GM03348 (cell line): ENCODE data around the gene DOP1B.
"Not testable (repeated sequence)": the region's sequence is repeated elsewhere in the genome, so short reads cannot be mapped to it uniquely, and the experiment has no call there.

ENCODE experiments used
- DNase-seq: peaks from one replicate; pipeline ENCODE4 v3.0.0; 2012; ENCODE audit warnings: low spot score

The DOP1B gene

DNA sequence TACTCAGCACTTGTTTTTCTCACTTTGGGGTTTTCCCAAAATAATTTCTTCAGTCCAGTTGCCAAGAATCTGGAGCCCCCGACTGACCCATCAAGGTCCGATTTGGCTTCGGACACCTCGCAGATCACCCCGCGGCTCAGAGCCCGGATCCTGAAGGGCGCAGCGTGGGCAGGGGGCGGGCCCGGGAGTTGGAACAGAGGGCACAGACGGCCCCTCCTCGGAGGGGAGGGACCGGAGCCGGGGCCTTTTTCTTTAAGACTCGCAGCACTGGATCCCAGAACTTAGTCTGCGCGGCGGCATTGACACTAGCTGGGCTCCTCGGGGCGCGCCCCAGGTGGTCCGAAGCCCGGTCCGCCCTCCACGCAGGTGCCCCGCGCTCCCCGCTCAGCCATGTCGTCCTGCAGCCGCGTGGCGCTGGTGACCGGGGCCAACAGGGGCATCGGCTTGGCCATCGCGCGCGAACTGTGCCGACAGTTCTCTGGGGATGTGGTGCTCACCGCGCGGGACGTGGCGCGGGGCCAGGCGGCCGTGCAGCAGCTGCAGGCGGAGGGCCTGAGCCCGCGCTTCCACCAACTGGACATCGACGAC, 21.7 kb upstream of the DOP1B start, which contains the start of gene CBR3:
Gene CBR3, plus strand, starts transcription at position 277 of the 588 bp plus-strand sequence. Its CDS starts 114 bp downstream, at position 391.
- DNase-seq = peak; percentile 88

DNA sequence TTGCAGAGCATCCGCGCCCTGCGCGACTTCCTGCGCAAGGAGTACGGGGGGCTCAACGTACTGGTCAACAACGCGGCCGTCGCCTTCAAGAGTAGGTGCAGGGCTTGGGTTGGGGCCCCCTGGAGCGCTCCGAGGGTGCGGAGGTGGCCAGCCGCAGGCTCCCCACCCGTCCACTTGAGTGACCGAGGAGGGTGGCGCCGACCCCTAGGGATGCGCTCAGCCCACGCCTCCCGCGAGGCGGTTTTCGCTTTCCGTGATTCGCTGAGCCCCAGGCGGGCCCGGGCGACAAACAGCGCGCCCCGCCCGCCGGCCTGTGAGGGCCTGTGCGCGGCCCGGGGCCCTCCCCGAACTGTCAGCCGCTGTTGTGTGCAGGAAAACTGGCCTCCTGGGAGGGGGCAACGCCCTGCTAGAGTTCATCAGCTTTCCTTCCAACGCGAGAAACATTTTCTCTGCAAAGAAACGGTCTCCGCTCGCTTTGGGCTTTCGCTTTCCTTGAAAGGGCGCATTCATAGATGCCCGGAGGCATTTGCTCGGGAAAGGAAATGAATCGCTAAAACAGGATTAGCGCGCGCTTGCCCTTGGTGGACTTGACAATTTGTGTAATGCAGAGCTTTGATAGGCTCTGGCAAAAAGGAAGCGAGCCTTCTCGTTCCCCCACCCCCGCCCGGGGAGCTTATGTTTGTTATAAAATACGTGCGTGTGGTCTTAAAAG, 21.1 kb upstream of the DOP1B start:
- peak; percentile 89 for DNase-seq

DNA sequence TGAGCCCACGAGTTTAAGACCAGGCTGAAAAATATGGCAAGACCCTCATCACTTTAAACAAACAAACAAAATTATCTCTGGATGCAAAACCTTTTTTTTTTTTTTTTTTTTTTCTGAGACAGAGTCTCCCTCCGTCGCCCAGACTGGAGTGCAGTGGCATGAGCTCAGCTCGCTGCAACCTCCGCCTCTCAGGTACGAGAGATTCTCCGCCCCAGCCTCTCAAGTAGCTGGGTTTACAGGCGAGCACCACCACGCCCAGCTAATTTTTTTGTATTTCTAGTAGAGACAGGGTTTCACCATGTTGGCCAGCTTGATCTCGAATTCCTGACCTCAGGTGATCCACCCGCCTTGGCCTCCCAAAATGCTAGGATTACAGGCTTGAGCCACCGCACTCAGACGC, 16.8 kb upstream of the DOP1B start:
- DNase-seq = not testable (repeated sequence)

DNA sequence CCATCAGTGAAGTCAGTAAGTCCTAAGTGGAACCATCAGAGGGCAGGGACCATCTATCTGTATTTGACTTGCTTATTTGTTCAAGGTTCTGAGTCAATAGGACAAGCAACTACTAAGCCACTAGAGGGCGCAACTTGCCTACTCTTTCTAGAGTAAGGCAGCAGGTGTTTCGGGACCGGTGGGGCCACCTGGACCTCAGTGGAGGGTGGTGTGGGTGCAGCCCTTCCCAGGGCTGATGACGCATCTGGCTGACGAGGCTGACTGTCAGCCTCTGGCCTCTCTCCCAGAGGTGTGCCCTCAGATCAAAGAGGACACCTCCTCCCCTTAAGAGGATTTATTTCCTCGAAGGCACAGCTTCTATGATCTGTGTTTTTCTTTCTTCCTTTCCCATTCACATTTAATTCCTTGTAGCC, 15.1 kb upstream of the DOP1B start:
- peak; percentile 65 for DNase-seq

DNA sequence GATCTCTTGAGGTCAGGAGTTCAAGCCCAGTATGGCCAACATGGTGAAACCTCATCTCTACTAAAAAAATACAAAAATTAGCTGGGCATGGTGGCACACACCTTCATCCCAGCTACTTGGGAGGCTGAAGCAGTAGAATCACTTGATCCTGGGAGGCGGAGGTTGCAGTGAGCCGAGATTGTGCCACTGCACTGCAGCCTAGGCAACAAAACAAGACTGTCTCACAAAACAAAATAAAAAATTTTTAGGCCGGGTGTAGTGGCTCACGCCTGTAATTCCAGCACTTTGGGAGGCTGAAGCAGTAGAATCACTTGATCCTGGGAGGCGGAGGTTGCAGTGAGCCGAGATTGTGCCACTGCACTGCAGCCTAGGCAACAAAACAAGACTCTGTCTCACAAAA, 12.4 kb upstream of the DOP1B start:
- not testable (repeated sequence) for DNase-seq

DNA sequence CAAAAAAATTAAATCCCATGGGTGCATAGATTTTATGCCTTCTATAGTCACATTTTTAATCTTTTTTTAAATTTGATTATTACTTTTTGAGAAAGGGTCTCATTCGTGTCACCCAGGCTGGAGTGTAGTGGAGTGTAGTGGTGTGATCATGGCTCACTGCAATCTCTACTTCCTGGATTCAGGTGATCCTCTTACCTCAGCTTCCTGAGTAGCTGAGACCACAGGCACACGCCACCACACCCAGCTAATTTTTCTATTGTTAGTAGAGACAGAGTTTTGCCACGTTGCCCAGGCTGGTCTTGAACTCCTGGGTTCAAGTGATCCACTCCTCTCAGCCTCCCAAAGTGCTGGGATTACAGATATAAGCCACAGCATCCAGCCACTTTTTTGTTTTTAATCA, 11.4 kb upstream of the DOP1B start:
- DNase-seq = no peak

DNA sequence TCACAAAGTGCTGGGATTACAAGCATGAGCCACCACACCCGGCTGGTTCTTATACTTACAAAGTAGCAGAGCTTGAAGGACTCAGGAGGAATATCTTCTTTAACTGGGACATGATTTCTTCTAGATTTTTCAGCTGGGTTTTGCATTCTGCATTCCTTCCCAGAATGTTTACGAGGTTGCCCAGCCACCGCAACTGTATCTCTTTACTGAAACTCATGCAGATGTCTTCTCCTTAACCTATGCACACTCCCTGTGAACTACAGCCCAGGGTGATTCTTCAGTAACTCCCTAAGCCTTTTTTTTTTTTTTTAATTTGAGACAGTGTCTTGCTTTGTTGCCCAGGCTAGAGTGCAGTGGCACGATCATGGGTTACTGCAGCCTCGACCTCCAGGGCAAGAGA, 8.7 kb upstream of the DOP1B start:
- no peak for DNase-seq

DNA sequence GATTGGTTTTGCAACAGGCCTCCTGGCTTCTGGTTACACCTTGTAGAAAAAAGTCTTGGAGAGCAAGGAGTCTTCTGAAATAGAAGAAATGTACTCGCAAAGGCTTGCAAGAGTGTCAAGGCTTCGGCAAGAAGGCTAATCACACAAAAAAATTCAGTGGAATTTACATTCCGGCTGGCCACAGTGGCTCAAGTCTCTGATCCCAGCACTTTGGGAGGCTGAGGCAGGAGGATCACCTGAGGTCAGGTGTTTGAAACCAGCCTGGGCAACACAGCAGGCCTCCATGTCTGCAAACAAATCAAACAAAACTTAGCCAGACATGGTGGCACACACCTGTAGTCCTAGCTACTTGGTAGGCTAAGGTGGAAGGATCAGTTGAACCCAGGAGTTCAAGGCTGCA, 7.7 kb upstream of the DOP1B start:
- no peak for DNase-seq

DNA sequence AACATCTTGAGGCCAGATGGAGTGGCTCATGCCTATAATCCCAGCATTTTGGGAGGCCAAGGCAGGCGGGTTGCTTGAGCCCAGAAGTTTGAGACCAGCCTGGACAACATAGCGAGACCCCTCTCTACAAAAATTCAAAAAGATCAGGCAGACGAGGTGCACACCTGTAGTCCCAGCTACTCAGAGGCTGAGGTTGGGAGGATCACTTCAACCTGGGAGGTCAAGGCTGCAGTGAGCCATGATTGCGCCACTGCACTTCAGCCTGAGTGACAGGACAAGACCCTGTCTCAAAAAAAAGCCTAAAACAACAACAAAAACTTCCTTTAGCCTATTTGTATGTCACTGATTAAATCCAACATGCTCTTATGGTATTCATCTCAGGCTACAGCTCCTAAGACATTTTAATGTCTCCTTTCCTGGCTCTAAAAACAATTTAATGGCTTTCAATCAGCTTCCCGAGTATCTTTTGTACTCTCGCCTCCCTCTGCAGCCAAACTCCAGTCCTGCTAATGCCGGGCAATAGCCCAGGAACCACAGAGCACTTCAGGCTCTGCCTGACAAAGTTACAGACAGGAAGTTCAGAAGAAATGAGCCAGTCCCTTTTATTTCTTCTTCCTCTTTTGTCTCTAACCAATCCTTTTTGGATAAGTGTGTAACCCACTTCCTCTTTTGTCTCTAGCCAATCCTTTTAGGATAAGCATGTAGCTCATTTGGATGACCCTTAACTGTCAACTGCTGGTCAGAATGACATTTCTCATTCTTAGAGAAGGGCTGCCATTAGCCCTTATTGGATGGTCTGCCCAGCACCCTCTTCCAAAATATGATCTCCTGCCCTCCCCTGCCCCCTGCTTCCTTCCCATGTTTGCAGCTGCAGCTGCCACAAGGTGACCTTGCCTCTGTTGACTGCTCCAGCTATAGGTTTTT, 6.6 kb upstream of the DOP1B start:
- peak; percentile 71 for DNase-seq

DNA sequence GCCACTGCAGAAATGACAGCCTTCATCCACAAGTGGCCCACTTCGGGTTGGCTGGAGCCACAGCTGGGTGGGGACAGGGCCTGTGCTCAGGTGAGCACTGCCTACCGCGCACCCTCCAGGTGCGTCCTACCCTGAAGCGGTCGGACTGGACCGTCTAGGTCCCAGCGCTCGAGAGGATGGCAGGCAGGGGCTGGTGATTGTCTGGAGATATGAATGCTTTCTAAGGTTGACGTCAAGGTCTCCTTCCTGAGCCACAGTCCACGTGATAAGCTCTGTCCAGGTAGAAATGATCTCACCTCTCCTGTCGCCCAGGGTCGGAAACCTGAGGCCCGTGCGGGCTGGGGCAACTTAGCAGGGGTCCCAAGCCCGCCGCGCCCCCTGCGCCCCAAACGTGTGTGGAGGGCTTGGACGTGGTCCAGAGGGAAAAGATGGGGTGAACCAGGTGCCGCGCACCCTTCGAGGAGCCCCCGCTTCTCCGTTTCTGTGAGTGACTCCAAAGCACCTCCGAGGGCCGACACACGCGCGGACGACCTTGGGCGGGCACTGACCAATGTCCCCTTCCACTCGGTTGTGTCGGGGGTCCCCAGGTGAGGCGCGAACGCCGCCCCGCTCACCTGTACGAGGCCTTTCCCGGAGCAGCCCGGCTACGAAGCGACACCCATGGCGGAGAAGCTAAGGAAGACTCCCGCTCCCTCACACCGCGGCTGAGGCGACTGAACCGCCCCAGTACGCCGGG, 853 bp upstream of the DOP1B start:
- no peak for DNase-seq

DNA sequence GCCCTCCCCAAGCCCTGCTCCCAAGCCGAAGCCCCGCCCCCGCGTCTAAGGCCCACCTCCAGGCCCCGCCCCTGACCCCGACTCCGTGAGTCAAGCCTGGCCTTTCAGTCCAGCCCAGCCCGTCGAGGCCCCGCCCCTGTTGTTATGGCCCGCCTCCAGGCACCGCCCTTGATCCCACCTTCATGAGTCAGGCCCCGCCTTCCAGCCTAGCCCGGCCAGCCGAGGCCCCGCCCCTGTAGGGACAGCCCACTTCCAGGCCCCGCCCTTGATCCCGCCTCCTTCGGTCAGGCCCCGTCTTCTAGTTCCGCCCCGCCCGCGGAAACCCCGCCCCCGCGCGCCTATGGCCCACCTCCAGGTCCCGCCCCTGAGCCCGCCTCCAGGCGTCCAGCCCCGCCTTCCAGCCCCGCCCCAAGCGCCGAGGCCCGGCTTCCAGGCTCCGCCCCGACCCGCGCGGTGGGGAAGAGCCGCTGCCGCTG, 247 bp upstream of the DOP1B start:
- peak; percentile 100 for DNase-seq

DNA sequence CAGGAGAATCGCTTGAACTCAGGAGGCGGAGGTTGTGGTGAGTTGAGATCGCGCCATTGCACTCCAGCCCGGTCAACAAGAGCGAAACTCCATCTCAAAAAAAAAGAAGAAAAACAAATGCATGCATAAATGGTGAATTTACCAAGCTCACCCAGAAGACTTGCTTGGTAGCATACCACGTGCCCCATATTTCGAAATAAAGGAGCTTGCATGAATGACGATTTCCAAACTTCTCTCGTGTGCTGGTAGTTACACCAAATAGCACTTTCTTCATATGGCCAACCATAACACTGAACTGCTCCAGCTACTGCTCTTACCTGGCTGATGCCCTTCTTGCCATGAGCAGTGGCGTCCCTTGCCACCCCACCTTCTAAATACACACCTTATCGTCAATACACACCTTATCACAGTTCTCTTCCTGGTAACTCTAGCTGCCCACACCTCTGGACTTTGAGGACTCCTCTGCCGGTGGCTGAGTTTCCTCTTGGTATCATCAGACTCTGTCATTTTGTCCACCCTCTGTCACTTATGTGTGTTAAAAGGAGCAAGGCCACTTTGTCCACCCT, 2.8 kb downstream of the DOP1B start:
- no peak for DNase-seq

DNA sequence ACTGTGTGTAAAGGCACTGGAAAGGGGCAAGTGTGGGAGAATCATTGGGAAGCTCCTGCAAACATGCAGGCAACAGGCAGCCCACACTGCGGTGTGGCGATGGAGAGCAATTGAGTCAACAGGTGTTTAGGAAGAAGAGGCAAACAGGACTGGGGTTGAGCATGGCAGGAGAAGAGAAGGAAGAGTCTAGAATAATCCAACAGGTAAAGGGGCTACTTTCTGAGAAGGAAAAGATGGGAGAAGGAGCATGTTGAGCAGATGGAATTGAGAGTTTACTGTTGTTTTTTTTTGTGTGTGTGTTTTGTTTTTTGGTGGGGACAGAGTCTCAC, 4.2 kb downstream of the DOP1B start:
- no peak for DNase-seq

DNA sequence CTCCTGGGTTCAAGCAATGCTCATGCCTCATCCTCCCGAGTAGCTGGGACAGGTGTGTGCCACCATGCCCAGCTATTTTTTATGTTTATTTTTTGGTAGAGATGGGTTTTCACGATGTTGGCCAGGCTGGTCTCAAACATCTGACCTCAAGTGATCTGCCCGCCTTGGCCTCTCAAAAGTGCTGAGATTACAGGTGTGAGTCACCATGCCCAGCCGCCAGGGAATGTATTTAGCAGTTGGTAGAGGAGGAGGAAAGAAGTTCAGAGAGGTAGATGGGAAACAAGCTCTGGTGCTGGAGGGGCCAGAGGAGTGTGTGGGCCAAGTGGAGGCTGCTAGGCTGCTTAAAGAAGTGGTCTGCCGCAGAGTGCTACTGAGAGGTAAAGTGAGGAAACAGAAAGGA, 6.0 kb downstream of the DOP1B start:
- DNase-seq = no peak

DNA sequence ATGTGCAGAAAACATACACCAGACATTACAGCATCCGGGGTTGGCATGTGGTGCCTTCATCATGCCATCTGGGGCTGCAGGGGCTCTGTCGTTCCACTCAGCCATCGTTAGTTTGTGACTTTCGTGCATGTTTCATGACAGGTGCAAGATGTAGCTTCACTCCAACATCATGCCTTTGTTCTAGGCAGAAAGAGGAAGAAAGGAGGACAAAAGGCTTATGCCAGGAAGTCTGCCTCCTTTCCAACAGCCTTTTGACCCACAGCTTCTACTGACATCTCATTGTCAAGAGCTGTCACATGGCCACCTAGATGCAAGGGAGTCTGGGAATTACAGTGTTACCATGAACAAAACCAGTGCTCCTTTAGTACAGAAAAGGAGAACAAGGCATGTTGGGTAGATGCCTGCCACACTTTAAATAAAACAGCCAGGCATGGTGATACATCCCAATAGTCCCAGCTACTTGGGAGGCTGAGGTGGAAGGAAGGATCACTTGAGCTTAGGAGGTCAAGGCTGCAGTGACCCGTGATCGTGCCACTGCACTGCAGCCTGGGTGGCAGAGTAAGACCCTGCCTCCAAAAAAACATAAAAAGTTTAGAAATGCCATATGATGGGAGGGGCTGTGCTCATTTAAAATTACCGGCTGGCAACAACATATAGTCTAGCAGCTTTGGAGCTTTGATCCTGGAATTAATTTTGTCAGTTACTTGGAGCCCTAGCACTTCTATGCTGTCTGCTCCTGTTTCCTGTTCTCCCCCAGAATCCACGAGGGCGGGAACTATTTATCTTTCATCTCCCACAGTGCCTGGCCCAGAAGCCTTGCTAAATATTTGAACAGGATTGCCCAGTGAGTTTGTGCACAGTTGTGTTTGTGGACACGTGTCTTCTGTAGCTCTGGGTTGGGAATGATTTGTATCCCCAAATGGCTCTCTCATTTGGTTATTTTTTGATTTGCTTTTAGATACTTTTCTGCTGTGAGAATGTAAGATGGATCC, 7.4 kb downstream of the DOP1B start:
- peak; percentile 24 for DNase-seq

DNA sequence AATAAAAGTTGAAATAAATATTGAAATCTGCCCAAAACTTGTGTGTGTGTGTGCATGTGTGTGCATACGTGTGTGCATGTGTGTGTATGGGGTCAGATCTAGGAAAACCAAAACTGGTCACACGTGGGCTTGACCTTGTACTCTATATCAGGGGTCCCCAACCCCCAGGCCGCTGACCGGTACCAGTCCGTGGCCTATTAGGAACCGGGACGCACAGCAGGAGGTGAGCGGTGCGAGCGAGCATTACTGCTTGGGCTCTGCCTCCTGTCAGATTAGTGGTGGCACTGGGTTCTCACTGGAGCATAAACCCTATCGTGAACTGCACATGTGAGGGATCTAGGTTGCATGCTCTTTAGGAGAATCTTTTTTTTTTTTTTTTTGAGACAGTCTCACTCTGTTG, 8.7 kb downstream of the DOP1B start:
- no peak for DNase-seq

DNA sequence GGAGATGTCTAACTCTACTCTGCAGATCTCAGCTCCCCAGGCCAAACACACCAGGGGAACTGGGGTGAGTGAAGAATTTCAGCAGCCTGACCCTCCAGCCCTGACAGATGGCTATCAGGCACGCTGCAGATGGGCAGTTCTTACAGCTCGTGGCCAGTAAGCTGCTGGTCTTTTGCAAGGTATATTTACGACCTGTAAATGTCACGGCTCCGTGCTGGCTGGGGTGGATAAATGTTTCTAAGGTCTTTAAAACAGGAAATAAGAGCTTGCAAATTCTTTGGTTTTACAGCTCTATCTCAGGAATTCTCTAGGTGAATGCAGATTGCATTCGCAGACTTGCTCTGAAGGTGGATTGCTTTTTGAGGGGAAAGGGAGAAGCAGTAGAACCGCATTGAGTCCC, 10.1 kb downstream of the DOP1B start:
- DNase-seq = no peak

DNA sequence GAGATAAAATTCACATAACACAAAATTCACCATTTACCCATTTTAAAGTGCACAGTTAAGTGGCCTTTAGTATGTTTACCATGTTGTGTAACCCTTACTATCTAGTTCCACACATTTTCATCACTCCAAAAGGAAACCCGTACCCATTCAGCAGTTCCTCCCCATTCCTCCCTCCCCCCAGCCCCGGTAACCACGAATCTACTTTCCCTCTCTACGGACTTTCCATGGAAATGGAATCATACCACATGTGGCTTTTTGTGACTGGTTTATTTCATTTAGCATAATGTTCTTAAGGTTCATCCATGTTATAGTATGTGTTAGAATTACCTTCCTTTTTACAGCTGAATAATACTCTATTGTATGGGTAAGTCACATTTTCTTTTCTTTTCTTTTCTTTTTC, 10.9 kb downstream of the DOP1B start:
- no peak for DNase-seq

DNA sequence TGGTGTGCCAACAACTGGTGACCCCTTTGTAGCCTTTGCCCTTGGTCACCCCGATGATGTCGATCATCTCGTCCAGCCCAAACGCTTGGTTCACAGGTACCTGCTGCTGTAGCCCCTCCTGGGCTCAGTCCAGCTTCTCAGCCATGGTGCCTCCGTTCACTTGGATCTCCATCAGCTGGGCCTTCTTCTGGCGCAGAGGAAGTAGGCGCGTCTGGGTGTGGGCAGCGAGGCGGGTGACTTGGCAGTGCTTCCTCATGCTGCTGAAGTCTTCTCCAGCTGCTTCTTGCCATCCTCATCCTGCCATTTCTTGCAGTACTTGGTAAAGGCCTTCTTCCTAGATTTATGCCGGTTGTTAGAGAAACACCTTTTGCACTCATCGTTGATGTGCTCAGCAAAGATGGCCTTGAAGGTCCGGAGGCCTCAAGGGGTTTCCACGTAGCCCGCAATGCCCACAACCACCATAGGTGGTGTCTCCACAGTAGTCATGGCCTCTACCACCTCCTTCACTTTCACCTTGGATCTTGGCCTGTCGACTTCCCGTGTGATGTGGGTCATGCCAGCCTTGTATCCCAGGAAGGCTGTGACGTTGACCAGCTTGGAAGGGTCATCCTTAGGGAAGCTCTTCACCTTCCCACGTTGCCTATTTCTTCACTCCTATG, 13.0 kb downstream of the DOP1B start:
- no peak for DNase-seq

DNA sequence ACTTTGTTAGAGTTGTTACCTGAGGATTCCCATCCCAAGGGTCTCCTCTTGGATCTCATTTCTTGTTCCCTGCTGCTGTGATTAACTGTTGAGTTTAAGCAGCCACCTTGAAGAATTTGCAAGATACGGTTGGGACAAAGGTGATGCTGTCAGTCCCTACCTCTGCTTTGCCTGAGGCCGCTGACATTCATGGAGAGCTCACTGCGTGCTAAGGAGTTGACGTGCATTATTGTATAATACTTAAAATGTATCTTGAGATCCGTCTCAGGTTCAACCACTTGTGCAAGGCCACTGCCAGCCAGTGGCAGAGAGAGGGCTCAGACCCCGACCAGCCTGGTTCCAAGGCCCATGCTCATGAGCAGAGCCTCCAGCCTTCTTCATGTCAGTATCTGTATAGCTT, 14.2 kb downstream of the DOP1B start:
- no peak for DNase-seq
